CD4-positive, alpha-beta memory T cell (primary cell): Measurements from ENCODE around the gene SEC24C. TPM values are rescaled to one million over a fixed set of nuclear protein-coding genes. Genes with fewer than 3 reads are reported as not detected.
"Not testable (repeated sequence)": the region's sequence is repeated elsewhere in the genome, so short reads cannot be mapped to it uniquely, and the experiment has no call there.

Experiments
- CTCF ChIA-PET: fragments of 350-600 bp; sonication (Branson Sonifier 250); formaldehyde crosslinking; loops from one replicate; lab custom pipeline; 2021; ENCODE audit warnings: inconsistent platforms; ENCODE audit not compliant: partially characterized antibody; lab: Charles Lee
- POLR2A ChIA-PET: fragments of 350-600 bp; sonication (Branson Sonifier 250); formaldehyde crosslinking; loops from one replicate; lab custom pipeline; 2021; ENCODE audit not compliant: partially characterized antibody; lab: Charles Lee
- DNase-seq, 5 donors: peaks; one replicate each; pipeline versions ENCODE4 v3.0.0 to v3.0.0-alpha.2; 2020 to 2022; ENCODE audit warnings: mixed read lengths in 1 of 5
- H3K27ac ChIP-seq: one replicate; pipeline ENCODE4 v1.7.0; 2013; ENCODE audit warnings: low read depth, low read length
- H3K27me3 ChIP-seq: 2 replicates; pipeline ENCODE4 v1.7.0; 2013; ENCODE audit warnings: mild to moderate bottlenecking, low read length, moderate library complexity; ENCODE audit not compliant: insufficient read depth
- H3K36me3 ChIP-seq: 2 replicates; pipeline ENCODE4 v1.7.0; 2013; ENCODE audit warnings: mild to moderate bottlenecking, low read length, moderate library complexity; ENCODE audit not compliant: insufficient read depth
- H3K4me1 ChIP-seq: 2 replicates; pipeline ENCODE4 v1.7.0; 2013; ENCODE audit warnings: mild to moderate bottlenecking, low read length, moderate library complexity; ENCODE audit not compliant: insufficient read depth
- H3K4me3 ChIP-seq, 2 donors: one replicate each; pipeline ENCODE4 v1.7.0; 2013; ENCODE audit warnings: low read length in 2 of 2, mild to moderate bottlenecking in 1 of 2
- H3K9me3 ChIP-seq, 2 donors: one replicate each; pipeline ENCODE4 v1.7.0; 2013; ENCODE audit warnings: low read length in 2 of 2, control low read depth in 1 of 2; ENCODE audit not compliant: control insufficient read depth in 1 of 2
- H3K27ac Mint-ChIP-seq, 7 donors: one replicate each; pipeline ENCODE4 v1.8.0; 2020 to 2021; ENCODE audit warnings: mixed read lengths in 7 of 7, mild to moderate bottlenecking in 6 of 7, inconsistent platforms in 3 of 7, moderate library complexity in 3 of 7
- H3K27me3 Mint-ChIP-seq, 2 donors: one replicate each; pipeline ENCODE4 v1.8.0; 2020 to 2021; ENCODE audit warnings: mixed read lengths in 2 of 2
- H3K36me3 Mint-ChIP-seq, 2 donors: one replicate each; pipeline ENCODE4 v1.8.0; 2020 to 2021; ENCODE audit warnings: mixed read lengths in 2 of 2, inconsistent platforms in 1 of 2, mild to moderate bottlenecking in 1 of 2
- H3K4me1 Mint-ChIP-seq, 4 donors: one replicate each; pipeline ENCODE4 v1.8.0; 2020 to 2021; ENCODE audit warnings: mixed read lengths in 4 of 4, mild to moderate bottlenecking in 1 of 4
- H3K4me3 Mint-ChIP-seq, 8 donors: one replicate each; pipeline ENCODE4 v1.8.0; 2020 to 2021; ENCODE audit warnings: mixed read lengths in 8 of 8, mild to moderate bottlenecking in 7 of 8, moderate library complexity in 6 of 8, inconsistent platforms in 3 of 8
- H3K9me3 Mint-ChIP-seq, 8 donors: one replicate each; pipeline ENCODE4 v1.8.0; 2020 to 2021; ENCODE audit warnings: mixed read lengths in 8 of 8, mild to moderate bottlenecking in 5 of 8, inconsistent platforms in 3 of 8, moderate library complexity in 1 of 8
- intact Hi-C: fragments of 100-400 bp; cut with micrococcal nuclease; formaldehyde crosslinking; loops from one replicate; pipeline ENCODE4 v1.15.1; 2023
- polyA plus RNA-seq, 2 donors: library from polyadenylated mRNA; unstranded; fragments of 300-500 nt; fragmentation: Illumina TruSeq; gene quantifications; one replicate each; pipeline ENCODE4 v1.2.3, GENCODE V29; 2021
- total RNA-seq, 2 experiments: library from RNA; stranded (reverse); gene quantifications; one replicate each; pipeline ENCODE4 v1.2.3, GENCODE V29; 2021

Gene SEC24C
- total and polyA plus RNA-seq, 4 experiments from 2014 or later: 32.5 to 127 (median 97.5) TPM

DNA sequence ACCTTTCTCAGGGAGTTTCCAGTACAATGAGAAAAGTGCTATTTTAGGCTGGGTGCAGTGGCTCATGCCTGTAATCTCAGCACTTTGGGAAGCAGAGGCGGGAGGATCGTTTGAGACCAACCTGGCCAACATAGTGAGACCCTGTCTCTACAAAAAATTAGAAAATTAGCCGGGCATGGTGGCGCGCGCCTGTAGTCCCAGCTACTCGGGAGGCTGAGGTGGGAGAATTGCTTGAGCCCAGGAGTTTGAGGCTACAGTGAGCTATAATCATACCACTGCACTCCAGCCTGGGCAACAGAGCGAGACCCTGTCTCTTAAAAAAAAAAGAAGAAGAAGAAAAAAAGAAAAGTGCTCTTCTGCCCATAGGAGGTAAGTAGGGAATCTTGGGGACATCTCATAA is 51.9 kb downstream of the SEC24C start:
- H3K9me3 ChIP-seq, H3K4me3 Mint-ChIP-seq, H3K27ac ChIP-seq, H3K27me3 Mint-ChIP-seq, H3K4me1 Mint-ChIP-seq, H3K27me3 ChIP-seq, intact Hi-C loops, H3K4me3 ChIP-seq, H3K4me1 ChIP-seq, DNase-seq, CTCF ChIA-PET, H3K9me3 Mint-ChIP-seq: not testable (repeated sequence)
- H3K36me3 Mint-ChIP-seq: peaks cover 27 to 71% of the 10 kb centered on the region in 2 donors
- POLR2A ChIA-PET: interaction anchor here (0.7 to 1.7 kb wide), 3 partner anchors 9 to 65 kb away, joined by 3 to 6 read pairs (median 3); no protein-coding TSS in a partner anchor
- H3K36me3 ChIP-seq: peaks cover 73% of the 10 kb centered on the region
- H3K27ac Mint-ChIP-seq: peak overlapping the region in 3 of 7 donors; percentile 45 to 80 (median 74)

DNA sequence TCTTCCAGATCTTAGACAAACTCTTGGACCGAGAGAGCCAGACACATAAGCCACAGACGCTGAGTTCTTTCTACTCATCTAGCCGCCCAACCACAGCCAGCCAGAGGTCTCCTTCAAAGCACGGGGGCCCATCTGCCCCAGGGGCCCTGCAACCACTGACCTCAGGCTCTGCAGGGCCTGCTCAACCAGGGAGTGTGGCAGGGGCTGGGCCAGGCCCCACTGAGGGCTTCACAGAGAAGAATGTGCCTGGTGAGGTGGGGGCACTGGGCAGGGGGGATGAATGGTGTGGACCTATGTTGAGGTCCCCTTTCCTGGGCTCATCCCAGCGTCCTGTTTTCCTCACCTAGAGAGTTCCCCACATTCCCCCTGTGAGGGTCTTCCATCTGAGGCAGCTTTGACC is 52.6 kb downstream of the SEC24C start:
- H3K4me1 ChIP-seq: no peaks in the 10 kb centered on the region
- Mint-ChIP-seq H3K9me3 (no peaks in the 10 kb centered on the region), H3K4me1 (peaks cover 0 to 3% (median 1%) of the 10 kb centered on the region in 4 donors), H3K27me3 (no peaks in the 10 kb centered on the region), H3K27ac (peak overlapping the region in 2 of 7 donors; percentile 45 to 74), H3K4me3 (no peak overlapping the region), H3K36me3 (peaks cover 22 to 71% of the 10 kb centered on the region in 2 donors)
- H3K4me3 ChIP-seq: no peak overlapping the region
- no peaks in the 10 kb centered on the region for H3K27me3 ChIP-seq
- intact Hi-C loops: no loop called here
- ChIA-PET CTCF (no interaction called here), POLR2A (interaction anchor here (1.7 to 2.1 kb wide), 2 partner anchors 10 to 25 kb away, joined by 6 to 7 read pairs; a partner anchor contains a TSS)
- no peaks in the 10 kb centered on the region for H3K9me3 ChIP-seq
- H3K27ac ChIP-seq: no peak overlapping the region
- no peak for DNase-seq
- H3K36me3 ChIP-seq: peaks cover 73% of the 10 kb centered on the region

GRCh38 chr10:73797324-73798025 is 53.3 kb downstream of the SEC24C start:
- POLR2A ChIA-PET: interaction anchor here (1.7 to 2.1 kb wide), 2 partner anchors 9 to 25 kb away, joined by 6 to 7 read pairs; a partner anchor contains a TSS
- CTCF ChIA-PET: no interaction called here
- peaks cover 24 to 77% of the 10 kb centered on the region in 2 donors for H3K36me3 Mint-ChIP-seq
- H3K4me1 Mint-ChIP-seq: peaks cover 0 to 3% (median 1%) of the 10 kb centered on the region in 4 donors
- intact Hi-C loops: no loop called here
- H3K9me3 Mint-ChIP-seq: no peaks in the 10 kb centered on the region
- no peaks in the 10 kb centered on the region for H3K9me3 ChIP-seq
- DNase-seq: no peak
- peak overlapping the region in 2 of 8 donors; percentile 17 to 18 for H3K4me3 Mint-ChIP-seq
- H3K27me3 ChIP-seq: no peaks in the 10 kb centered on the region
- no peaks in the 10 kb centered on the region for H3K27me3 Mint-ChIP-seq
- no peak overlapping the region for H3K27ac ChIP-seq
- H3K4me3 ChIP-seq: no peak overlapping the region
- H3K4me1 ChIP-seq: no peaks in the 10 kb centered on the region
- H3K27ac Mint-ChIP-seq: peak overlapping the region in 5 of 7 donors; percentile 9 to 66 (median 29)
- peaks cover 73% of the 10 kb centered on the region for H3K36me3 ChIP-seq

DNA sequence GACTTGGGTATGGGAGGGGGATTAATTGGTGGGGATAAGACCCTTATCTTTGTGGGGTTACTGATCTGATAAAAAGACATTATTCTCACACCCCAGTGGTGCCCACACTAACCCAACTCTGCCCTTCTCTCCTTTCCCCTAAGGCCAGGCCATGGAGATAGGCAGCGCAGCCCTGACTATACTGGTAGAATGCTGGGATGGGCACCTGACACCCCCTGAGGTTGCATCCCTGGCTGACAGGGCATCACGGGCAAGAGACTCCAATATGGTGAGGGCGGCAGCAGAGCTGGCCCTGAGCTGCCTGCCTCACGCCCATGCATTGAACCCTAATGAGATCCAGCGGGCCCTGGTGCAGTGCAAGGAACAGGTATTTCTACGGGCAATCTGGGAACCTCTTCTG is 53.9 kb downstream of the SEC24C start:
- peaks cover 0 to 1% (median under 1%) of the 10 kb centered on the region in 4 donors for H3K4me1 Mint-ChIP-seq
- Histone ChIP-seq H3K27ac (no peak overlapping the region), H3K4me3 (no peak overlapping the region), H3K9me3 (no peaks in the 10 kb centered on the region), H3K36me3 (peaks cover 73% of the 10 kb centered on the region), H3K4me1 (no peaks in the 10 kb centered on the region), H3K27me3 (no peaks in the 10 kb centered on the region)
- H3K4me3 Mint-ChIP-seq: peak overlapping the region in 2 of 8 donors; percentile 17 to 18
- H3K27me3 Mint-ChIP-seq: no peaks in the 10 kb centered on the region
- no peaks in the 10 kb centered on the region for H3K9me3 Mint-ChIP-seq
- intact Hi-C loops: no loop called here
- ChIA-PET POLR2A (interaction anchor here (1.9 to 2.2 kb wide), 3 partner anchors 11 to 26 kb away, joined by 7 to 16 read pairs (median 13); partner anchors contain the start of gene ZSWIM8), CTCF (no interaction called here)
- H3K36me3 Mint-ChIP-seq: peaks cover 27 to 76% of the 10 kb centered on the region in 2 donors
- DNase-seq: no peak
- peak overlapping the region in 2 of 7 donors; percentile 46 to 79 for H3K27ac Mint-ChIP-seq

DNA sequence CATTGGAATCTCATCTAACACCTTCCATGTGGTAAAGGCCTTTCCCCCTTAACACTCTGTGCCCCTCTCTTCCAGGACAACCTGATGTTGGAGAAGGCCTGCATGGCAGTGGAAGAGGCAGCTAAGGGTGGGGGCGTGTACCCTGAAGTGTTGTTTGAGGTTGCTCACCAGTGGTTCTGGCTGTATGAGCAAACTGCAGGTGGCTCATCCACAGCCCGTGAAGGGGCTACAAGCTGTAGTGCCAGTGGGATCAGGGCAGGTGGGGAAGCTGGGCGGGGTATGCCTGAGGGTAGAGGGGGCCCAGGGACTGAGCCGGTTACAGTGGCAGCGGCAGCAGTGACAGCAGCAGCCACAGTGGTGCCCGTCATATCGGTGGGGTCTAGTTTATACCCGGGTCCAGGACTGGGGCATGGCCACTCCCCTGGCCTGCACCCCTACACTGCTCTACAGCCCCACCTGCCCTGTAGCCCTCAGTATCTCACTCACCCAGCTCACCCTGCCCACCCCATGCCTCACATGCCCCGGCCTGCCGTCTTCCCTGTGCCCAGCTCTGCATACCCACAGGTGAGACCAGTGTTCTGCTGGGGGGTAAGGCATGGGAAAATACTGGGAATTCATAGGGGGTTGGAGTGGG is 54.9 kb downstream of the SEC24C start:
- Histone ChIP-seq H3K27ac (no peak overlapping the region), H3K27me3 (no peaks in the 10 kb centered on the region), H3K9me3 (no peaks in the 10 kb centered on the region), H3K4me3 (no peak overlapping the region), H3K4me1 (no peaks in the 10 kb centered on the region), H3K36me3 (peaks cover 73% of the 10 kb centered on the region)
- intact Hi-C loops: no loop called here
- ChIA-PET POLR2A (interaction anchor here (1.2 to 2.2 kb wide), 4 partner anchors 10 to 69 kb away, joined by 4 to 16 read pairs (median 10); partner anchors contain the start of gene ZSWIM8), CTCF (no interaction called here)
- H3K4me1 Mint-ChIP-seq: peaks cover 0 to 7% (median 0%) of the 10 kb centered on the region in 4 donors
- no peak overlapping the region for H3K4me3 Mint-ChIP-seq
- H3K27me3 Mint-ChIP-seq: no peaks in the 10 kb centered on the region
- H3K27ac Mint-ChIP-seq: peak overlapping the region in 2 of 7 donors; percentile 46 to 63
- no peaks in the 10 kb centered on the region for H3K9me3 Mint-ChIP-seq
- no peak for DNase-seq
- peaks cover 28 to 77% of the 10 kb centered on the region in 2 donors for H3K36me3 Mint-ChIP-seq

GRCh38 chr10:73799899-73800559 is 55.9 kb downstream of the SEC24C start:
- Histone ChIP-seq H3K4me1 (no peaks in the 10 kb centered on the region), H3K4me3 (no peak overlapping the region), H3K36me3 (peaks cover 69% of the 10 kb centered on the region), H3K9me3 (no peaks in the 10 kb centered on the region), H3K27ac (no peak overlapping the region), H3K27me3 (no peaks in the 10 kb centered on the region)
- POLR2A ChIA-PET: interaction anchor here (1.2 to 2.2 kb wide), 6 partner anchors 9 to 70 kb away, joined by 3 to 16 read pairs (median 8); partner anchors contain the start of gene ZSWIM8
- H3K9me3 Mint-ChIP-seq: no peaks in the 10 kb centered on the region
- no peak overlapping the region for H3K4me3 Mint-ChIP-seq
- no peaks in the 10 kb centered on the region for H3K27me3 Mint-ChIP-seq
- intact Hi-C loops: no loop called here
- peak overlapping the region in 6 of 7 donors; percentile 17 to 87 (median 66) for H3K27ac Mint-ChIP-seq
- no peak for DNase-seq
- H3K4me1 Mint-ChIP-seq: peaks cover 0 to 11% (median 0%) of the 10 kb centered on the region in 4 donors
- CTCF ChIA-PET: interaction anchor here (1.4 kb wide), 1 partner anchor 10 kb away, joined by 3 read pairs; no protein-coding TSS in a partner anchor
- H3K36me3 Mint-ChIP-seq: peaks cover 23 to 72% of the 10 kb centered on the region in 2 donors
